ENCODE results near the gene LONRF3. TPM values are rescaled to one million over a fixed set of nuclear protein-coding genes. Genes with fewer than 3 reads are reported as not detected.

LONRF3 gene
- 1 to 10 TPM in 1 of 3 donors, under 1 TPM in 2; 0.77 to 1.1 (median 0.77) TPM for polyA plus RNA-seq (ENCODE audit: insufficient read length in 3 of 3)
- long read RNA-seq, donor 1: 0 reads
- long read RNA-seq, donor 2: 0 reads
- long read RNA-seq, donor 3: 0 reads
- long read RNA-seq, donor 4: 0 reads
- long read RNA-seq, donor 5: 0 reads
- long read RNA-seq, donor 6: 0 reads
- long read RNA-seq, donor 7: 0 reads
- long read RNA-seq, donor 8: 0 reads
- long read RNA-seq, donor 9: 0 reads
- long read RNA-seq, donor 10: 0 reads
- long read RNA-seq, donor 11: 0 reads
- long read RNA-seq, donor 12, partial matches to known transcripts: 0 of 1 reads
- long read RNA-seq, donor 12, other reads (novel, unspliced or antisense): 0 of 1 reads
- long read RNA-seq, donor 13, partial matches to known transcripts: 0 of 1 reads
- long read RNA-seq, donor 13, other reads (novel, unspliced or antisense): 0 of 1 reads
- long read RNA-seq, donor 14: 0 reads
- long read RNA-seq, donor 15, partial matches to known transcripts: 0 of 1 reads
- long read RNA-seq, donor 15, other reads (novel, unspliced or antisense): 0 of 1 reads
- long read RNA-seq, donor 16: 0 reads

DNA sequence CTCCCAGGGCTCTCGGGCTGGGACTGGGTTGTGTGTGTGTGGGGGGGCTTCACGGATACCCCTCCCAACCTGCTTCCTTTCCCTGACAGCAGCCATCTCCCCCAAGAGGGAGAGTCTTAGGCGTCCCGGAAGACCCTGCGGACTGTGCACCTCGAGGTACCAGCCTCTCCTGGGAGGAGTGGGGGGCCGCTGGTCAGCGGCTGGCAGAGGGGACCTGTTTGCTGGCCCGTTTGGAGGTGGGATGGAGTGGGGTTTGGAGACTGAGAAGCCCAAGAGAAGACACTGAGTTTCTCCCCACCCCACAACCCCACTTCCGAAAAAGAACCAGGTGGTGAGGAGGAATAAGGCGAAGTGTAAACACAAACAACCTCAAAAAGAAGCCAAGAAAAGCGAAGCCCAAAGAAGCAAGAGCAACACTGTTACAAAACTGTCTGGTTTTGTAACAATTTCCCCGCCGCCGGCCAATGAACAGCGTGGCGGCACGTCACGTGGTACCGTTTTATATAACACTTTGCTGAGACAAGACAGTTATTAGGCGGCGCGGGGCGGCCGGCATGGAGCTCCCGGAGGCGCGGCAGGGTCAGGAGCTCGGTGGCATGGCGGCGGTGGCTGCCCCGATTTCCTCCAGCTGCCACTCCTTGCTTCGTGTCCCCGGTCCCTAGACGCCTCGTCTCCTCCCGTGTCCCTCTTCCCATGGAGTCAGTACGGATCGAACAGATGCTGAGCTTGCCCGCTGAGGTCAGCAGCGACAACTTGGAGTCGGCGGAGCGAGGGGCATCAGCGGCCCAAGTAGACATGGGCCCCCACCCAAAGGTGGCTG lies at the start of gene LONRF3:
TSS of gene LONRF3 (plus strand) at position 531 of the 820 bp plus-strand sequence. CDS start at position 694, 163 bp downstream.
- DNase-seq: no peak

DNA sequence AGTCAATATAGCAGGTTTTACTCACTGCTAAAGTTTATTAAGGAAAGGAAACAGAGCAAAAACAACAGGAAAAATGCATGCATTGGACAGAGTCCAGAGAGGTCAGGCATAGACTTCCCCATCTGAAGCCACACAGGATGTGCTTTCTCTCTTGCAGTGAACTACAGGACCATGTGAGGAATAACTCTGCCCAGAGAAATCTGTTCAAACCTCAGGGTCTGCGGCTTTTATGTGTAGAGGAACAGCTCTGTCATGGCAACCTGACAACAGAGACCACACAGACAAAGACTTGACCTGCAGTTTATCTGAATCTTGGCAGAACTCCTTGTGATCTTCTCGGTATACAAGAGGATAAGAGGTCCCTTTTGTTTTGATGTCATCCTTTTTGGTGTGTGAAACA lies 46.3 kb upstream of the LONRF3 start:
- DNase-seq: peak; percentile 12

DNA sequence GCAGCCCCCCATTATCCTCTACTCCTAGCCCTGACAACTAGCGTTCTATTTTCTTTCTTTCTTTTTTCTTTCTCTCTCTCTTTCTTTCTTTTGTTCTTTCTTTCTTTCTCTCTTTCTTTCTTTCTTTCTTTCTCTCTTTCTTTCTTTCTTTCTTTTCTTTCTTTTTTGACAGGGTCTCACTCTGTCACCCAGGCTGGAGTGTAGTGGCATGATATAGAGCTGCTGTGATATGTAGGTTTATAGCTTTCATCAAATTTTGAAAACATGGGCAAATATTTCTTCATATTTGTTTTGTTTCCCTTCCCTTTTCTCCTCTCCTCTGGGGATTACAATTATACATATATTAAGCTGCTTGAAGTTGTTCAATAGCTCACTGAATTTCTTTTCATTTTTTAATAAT lies 39.1 kb upstream of the LONRF3 start:
- DNase-seq: no peak

DNA sequence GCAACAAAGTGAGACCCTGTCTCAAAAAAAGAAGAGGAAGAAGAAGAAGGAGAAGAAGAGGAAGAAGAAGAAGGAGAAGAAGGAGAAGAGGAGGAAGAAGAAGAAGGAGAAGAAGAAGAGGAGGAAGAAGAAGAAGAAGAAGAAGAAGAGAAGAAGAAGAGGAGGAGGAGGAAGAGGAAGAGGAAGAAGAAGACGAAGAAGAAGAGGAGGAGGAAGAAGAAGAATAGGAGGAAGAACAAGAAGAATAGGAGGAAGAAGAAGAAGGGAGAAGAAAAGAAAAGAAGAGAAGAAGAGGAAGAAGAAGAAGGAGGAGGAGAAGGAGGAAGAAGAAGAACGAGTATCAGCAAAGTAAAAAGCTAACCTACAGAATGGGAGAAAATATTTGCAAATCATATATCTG lies 33.3 kb upstream of the LONRF3 start:
- no peak for DNase-seq

DNA sequence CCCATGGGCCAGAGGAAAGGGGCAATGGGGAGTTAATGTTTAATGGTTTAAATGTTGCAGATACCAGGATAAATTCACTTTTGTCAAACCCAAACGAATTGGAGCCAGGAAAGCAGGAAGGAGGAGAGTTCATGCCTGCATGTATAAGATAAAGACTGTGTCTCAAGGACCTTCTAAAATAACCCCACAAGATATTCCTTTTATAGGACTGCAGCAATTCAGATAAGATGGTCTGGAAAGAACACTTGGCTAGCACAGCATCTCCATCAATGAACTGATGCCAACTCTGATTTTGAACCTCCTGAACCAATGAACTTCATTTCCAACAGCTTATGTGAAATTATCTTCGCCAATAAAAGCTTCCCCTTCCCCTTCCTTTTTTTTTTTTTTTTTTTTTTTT lies 31.3 kb upstream of the LONRF3 start:
- no peak for DNase-seq

DNA sequence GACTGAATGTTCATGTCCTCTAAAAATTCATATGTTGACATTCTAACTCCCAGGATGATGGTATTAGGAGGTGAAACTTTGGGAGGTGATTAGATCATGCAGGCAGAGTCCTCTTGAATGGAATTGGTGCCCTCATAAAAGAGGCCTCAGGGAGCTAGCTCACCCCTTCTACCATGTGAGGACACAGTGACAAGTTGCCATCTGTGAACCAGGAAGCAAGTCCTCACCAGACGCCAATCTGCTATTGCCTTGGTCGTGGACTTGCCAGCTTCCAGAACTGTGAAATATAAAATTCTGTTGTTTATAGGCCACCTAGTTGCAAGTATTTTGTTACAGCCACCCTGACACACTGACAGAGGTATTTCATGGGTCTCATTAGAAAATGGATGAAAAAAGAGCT lies 28.5 kb upstream of the LONRF3 start:
- no peak for DNase-seq

DNA sequence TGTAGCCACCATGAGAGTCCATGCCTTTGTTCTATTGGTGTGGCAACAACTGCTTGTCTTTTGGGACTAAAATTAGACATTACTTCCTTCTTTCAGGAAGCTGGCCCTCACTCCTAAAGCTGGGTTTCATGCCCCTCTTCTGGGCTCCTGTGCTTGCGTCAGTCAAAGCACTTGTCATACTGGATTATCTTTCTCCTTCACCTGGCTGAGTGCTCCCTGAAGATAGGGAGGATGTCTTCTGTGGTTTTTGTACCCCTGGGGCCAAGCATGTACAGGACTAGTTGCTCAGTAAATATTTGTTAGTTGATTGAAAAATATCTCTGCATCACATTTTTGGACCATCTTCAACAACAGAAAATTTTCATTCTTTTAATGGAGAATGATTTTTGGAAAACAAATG lies 26.1 kb upstream of the LONRF3 start:
- no peak for DNase-seq

DNA sequence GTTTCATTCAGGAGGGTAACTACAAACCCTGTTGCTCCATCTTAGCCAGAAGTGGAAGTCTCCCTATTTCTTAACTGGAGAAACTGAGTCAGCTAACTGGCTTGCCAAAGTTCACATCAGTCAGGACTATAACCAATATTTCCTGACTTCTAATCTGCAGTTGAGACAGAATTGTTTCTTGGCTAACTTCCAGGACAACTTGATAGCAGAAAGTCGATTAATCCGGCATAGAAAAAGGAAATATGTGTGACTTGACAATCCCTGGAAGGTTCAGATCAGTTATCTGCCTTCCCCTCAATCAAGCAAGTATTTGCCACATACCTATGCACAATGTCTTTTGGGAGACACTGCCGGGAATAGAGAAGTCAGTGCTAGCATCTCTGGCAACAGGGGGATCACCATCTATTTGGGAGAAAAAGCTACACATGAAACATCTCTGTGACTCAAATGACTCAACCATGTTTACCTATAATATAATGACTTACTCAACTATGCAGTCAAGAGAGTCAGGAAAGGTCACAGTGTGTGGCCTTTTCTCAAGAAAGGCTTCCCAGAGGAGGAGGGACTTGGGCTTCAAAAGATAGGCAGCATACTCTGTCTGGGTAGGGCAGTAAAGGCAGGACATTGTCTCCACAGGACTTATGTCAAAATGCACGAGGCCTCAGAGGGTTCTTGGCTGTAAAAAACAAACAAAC lies 12.4 kb upstream of the LONRF3 start:
- no peak for DNase-seq

DNA sequence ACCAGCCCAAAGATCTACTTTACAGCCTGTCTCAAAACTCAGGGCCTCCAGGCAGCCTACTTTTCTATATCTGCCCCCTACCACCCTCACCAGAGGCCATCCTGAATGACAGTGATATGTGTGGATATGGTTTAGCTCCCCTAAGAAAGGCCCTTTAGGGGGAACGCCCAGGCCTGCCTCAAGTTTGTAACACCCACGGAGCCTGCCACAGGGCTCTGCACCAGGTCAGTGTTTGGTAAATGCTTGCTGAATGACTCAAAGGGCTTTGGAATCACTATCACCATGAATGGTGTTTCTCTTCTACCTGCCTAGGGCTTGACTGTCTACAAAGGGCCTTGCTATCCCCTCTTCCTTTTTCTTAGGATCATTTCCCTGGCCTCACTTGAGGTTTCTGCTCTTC lies 11.3 kb upstream of the LONRF3 start:
- no peak for DNase-seq

DNA sequence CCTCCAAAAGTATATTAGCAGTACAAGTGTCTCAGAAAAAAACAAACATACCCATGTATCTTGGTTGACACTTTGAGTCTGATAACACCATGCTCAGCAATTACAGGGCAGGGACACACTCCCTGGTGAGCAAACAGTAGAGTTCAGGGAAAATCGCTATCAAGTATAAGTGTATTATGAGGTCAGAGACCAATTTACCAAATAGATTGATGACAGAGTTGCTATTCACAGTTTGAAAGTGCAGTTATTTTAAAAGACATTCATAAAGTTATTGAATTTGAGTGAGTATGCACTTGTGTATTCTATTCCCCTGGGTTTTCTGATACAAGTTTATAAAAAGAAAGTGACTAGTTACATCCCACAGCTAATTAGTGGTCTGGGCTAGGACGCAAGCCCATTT lies 10.2 kb upstream of the LONRF3 start:
- no peak for DNase-seq

DNA sequence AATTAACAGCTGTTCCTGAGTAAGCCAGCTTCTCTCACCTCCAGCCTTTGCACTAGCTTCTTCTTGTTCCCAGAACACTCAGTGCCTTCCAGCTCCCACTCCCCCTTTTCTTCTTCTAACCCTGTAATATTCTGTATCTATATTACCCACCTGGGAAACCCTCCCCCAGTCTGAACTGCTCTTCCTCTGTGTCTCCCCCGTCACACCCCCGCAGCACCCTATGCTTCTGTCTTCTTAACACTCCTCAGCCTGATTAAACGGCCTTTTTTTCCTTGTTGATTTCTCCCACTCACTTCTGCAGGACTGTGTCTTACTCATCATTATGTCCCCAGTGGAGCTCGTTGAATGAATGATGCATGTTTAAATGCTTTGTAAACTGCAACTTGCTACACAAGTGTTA lies 9.0 kb upstream of the LONRF3 start:
- DNase-seq: no peak

DNA sequence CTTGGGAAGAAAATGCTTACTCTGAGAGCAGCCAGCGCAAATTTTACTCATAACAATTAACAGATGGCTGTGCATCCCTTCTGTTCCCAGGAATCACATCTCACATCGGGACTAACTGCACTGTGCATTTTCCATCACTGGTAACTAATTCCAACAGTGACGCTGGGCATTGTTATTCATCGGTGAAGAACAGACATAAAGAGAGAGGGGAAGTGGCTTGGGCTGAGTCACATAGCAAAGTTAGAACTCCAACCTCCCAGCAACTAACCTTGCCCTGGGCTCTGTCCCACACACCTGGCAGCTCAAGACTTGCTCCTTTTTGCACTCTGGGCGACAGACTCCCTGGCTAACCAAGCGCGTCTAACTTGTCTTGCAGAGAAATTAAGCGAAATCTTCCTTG lies 6.4 kb upstream of the LONRF3 start:
- no peak for DNase-seq

DNA sequence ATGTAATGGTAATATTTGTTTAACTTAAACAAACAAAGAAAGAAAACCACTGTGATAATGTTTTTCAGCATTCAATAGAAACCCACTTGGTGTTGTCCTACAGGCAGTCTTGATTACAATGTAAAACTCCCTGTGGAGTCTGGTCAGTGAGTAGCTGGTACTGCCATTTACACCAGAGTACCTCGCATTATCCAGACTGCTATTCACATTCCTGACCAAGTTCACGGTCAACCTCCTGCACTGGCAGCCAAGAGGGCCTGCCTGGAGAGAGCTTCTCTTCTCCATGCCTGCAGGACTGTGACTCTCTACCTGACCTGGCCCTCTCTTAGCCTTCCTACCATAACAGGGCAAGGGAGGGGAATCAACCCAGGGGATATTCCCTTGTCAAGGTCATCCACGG lies 2.9 kb upstream of the LONRF3 start:
- DNase-seq: no peak

DNA sequence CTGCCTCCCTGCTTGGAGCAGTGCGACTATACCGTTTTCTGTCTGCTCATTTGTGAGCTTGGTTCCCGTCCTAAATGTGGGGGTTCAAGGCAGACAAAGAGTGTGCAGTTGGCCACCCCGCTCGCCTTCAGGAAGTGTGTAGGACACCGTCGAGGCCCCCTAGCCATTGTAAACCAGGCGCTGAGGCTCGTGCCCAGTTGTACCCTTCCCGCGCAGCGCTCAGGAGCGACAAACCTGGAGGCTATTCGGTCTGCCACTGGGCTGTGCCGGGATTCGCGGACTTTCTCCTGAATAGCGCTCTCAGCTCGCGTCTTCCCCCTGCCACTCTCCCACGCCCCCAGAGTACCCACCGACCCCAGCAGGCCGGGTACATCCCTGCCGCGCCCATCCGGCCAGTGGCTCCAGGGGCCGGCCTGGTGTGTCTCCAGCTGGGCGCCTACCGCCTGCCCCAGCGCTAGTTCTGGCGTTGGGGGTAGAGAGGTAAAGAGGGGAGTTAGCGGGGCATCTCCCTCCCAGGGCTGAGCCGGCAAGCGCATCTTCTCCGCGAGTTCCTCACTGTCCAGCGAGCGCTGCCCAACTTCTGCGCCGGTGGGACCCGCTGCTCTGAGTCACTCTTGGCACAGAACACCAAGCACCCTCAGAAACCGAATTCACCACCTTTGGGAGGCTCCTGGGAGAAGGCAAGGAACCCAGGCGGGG lies 880 bp upstream of the LONRF3 start:
- no peak for DNase-seq

DNA sequence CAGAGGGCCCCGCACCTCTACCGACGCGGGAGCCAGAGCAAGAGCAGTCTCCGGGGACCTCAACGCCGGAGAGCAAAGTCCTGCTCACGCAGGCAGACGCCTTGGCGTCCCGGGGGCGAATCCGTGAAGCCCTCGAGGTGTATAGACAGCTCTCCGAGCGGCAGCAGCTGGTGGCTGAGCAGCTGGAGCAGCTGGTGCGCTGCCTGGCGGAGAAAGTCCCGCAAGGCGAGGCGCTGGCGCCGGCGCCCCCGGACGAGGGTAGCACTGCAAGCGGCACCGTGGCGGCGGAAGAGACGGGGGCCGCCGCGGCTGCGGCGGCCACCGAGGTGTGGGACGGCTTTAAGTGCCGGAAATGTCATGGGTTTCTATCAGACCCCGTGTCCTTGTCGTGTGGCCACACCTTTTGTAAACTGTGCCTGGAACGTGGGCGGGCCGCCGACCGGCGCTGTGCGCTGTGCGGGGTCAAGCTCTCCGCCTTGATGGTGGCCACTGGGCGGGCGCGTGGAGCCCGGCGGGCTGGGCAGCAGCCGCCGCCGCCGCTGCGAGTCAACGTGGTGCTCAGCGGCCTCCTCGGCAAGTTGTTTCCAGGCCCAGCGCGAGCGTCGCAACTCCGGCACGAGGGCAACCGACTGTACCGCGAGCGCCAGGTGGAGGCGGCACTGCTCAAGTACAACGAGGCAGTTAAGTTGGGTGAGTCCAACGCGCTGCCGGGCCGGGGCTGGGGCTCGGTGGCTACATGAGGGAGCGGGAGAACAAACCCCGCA lies 672 bp downstream of the LONRF3 start:
- DNase-seq: no peak

DNA sequence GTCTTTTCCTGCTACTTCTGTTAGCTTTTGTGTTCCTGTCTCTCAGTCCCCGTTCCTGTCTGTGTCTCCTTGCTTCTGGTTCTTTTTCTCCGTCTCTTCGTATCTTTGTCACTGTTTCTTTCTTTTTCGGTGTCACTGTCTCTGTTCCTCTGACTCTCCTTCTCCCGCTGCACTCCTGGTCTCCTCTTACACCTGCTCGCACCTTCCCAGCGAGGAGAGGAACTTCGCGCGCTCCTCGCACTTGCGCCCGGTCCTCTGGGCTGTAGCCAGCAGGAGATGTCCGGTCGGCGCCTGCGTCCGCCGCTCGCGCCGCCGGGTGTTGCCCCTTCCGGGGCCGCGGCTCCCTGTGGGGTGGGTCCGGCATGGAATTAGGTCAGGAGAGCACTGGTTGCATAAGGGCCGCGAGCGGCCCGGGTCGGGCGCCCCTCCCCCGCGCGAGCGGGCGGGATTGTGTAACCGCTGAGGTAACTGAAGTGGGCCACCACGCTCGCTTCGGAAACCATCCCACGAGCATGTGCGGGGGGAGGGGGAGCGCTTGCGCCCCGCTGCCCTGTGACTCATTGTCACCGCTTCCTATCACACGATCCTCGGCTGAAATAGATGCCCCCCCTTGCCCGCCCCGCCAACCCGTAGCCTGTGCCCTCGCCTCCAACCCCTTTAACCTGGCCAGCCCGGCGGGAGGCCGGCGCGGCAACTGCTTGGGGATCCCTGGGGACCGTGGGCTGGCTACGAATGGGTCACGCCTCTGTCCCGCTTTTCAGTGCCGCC lies 1.6 kb downstream of the LONRF3 start:
- no peak for DNase-seq

DNA sequence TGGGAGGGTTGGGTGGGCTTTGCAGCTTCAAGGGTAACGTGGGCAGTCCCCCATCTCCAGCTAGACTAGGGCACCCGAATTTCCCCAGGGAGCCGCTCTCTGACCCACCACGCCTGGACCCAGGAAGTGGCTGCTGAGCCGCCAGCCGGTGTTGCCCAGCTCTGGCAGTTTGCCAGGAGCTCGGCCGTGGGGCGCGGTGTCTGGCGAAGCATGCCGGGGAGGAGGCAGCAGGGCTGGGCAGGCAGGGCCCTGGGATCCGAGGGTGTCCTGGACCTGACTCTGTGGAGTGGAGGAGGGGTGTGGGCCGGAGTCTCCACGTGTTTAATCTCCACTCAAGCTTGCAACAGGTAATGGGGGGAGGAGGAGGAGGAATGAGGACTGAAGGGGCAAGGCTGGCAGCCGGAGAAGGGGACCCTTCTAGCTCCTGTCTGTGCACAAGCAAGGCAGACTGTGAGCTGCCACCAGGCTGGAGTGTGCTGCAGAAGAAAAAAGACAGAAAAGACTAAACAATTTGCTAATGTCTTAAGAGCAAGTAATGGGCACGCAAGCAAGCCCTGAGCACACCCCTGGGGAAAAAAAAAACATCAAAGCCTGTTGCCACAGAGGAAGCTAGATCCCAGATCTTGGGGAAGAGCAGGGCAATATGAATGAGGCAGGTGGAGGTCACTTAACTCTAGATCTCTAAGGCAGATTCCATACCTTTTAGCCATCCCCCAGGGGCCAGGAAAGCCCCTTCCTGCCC lies 2.4 kb downstream of the LONRF3 start:
- no peak for DNase-seq

DNA sequence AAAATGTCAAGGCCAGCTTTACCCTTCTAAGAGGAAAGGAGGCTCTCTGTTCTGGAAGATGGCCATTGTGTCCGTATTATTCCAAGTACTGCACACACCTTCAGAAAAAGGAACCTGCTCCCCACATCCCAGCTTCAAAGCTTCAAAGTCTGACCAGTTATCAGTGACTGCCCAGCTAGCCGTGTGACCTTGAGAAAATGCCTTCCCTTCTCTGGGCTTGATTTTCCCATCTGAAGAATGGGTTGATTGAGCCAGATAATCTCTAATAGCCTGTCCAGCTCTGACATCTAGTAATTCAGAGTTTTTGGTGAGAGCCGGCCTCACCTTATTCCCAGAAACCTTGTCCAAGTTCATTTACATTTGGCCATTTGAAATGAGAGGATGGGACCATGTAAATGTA lies 3.0 kb downstream of the LONRF3 start:
- no peak for DNase-seq

DNA sequence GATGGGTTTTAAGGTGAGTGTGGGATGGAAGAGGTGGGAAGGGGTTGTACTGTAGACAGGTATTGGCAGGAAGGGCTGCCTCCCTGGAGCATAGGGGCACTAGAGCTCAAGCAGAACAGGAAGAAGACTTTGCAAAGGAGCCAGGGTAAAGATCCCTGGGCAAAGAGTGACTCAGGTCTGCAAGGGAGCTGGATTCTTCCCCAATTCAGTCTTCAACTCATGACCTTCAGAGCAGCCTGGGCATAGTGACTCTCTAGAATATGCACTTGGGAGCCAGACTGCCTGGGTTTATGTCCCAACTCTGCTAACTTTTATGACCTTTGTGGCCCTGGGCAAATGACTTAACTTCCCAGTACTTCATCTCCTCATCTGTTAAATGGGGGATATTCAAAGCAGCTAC lies 4.0 kb downstream of the LONRF3 start:
- no peak for DNase-seq
